Measurements from ENCODE around the gene MSL2.

DNA sequence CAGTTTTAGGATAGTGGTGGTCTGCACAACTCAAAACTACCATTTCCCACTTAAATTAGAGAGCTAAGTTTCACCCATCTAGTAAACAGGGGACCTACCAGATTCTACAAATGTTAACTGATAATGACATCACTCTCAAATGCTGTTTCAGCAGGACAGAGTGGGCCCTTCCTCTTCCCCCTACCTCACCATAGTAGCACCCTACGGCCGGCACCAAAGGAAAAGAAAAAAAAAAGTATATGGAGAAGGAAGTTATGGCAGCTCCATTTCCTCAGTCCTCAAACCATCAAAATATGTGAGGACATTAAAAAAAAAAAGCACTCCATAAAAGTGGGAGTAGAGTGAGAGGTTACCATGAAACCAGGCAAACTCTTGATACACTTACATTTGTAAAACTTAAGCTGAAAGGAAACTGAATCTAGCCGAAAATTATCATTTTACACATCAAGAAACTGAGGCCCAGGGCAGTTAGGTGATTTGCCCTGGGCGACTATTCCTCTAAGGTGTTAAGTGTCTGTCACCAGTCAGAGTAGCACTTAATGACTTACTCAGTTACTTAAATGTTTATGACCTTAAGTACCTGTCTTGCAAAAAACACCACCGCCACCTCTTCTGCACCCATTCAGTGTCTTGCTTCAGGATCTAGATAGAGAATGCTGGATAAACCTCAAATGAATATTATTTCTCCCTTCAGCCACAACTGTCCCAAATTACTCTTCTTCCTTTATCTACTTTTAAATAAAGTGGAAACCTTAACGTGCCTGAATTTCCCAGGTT, 2.7 kb downstream of the MSL2 start:
- TF ChIP-seq, protein P1, sequence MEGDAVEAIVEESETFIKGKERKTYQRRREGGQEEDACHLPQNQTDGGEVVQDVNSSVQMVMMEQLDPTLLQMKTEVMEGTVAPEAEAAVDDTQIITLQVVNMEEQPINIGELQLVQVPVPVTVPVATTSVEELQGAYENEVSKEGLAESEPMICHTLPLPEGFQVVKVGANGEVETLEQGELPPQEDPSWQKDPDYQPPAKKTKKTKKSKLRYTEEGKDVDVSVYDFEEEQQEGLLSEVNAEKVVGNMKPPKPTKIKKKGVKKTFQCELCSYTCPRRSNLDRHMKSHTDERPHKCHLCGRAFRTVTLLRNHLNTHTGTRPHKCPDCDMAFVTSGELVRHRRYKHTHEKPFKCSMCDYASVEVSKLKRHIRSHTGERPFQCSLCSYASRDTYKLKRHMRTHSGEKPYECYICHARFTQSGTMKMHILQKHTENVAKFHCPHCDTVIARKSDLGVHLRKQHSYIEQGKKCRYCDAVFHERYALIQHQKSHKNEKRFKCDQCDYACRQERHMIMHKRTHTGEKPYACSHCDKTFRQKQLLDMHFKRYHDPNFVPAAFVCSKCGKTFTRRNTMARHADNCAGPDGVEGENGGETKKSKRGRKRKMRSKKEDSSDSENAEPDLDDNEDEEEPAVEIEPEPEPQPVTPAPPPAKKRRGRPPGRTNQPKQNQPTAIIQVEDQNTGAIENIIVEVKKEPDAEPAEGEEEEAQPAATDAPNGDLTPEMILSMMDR (IDR thresholded peaks at IDR 0.05; ENCODE audit: insufficient read depth, low read length, poor library complexity, severe bottlenecking): no peak
- TF ChIP-seq EZH2phosphoT487 (conservative IDR thresholded peaks at IDR 0.05; ENCODE audit: low read length): no peak
